SK-N-MC (cell line): ENCODE results near the gene HDAC7.

Experiments used
- DNase-seq: peaks from one replicate; pipeline ENCODE4 v3.0.0-alpha.2; 2011; ENCODE audit warnings: low read depth, low spot score
- H3K27ac ChIP-seq: fragments of 200-600 bp; sonication (generic); 2 replicates; pipeline ENCODE4 v1.5.1; 2016; ENCODE audit warnings: mixed run types
- H3K36me3 ChIP-seq: fragments of 200-600 bp; sonication (generic); 2 replicates; pipeline ENCODE4 v1.6.1; 2017; ENCODE audit warnings: antibody characterized with exemption, low read length, mixed read lengths; ENCODE audit not compliant: insufficient read depth
- H3K4me3 ChIP-seq: fragments of 200-600 bp; sonication (generic); 2 replicates; pipeline ENCODE4 v1.5.1; 2016
- H3K9ac ChIP-seq: fragments of 200-600 bp; sonication (generic); 2 replicates; pipeline ENCODE4 v1.8.0; 2017; ENCODE audit warnings: mixed run types, mixed read lengths; ENCODE audit not compliant: insufficient read length
- H3K9me3 ChIP-seq: fragments of 200-600 bp; sonication (generic); 2 replicates; pipeline ENCODE4 v1.6.1; 2017; ENCODE audit warnings: low read depth, mild to moderate bottlenecking, antibody characterized with exemption, low read length, moderate library complexity, mixed read lengths
- EZH2 ChIP-seq: fragments of 200-600 bp; sonication (generic); IDR thresholded peaks from one replicate; pipeline ENCODE4 v1.6.1; 2017; ENCODE audit warnings: antibody characterized with exemption
- FOXP2 ChIP-seq: optimal IDR thresholded peaks from 2 replicates; pipeline ENCODE3; 2011; ENCODE audit warnings: mild to moderate bottlenecking, moderate library complexity; ENCODE audit not compliant: insufficient read depth; ENCODE audit errors: extremely low read length, control extremely low read depth
- POLR2AphosphoS5 ChIP-seq: IDR thresholded peaks from 2 replicates; pipeline ENCODE4 v1.6.1; 2012; ENCODE audit warnings: mild to moderate bottlenecking, low read depth, low read length, borderline replicate concordance

HDAC7 gene

DNA sequence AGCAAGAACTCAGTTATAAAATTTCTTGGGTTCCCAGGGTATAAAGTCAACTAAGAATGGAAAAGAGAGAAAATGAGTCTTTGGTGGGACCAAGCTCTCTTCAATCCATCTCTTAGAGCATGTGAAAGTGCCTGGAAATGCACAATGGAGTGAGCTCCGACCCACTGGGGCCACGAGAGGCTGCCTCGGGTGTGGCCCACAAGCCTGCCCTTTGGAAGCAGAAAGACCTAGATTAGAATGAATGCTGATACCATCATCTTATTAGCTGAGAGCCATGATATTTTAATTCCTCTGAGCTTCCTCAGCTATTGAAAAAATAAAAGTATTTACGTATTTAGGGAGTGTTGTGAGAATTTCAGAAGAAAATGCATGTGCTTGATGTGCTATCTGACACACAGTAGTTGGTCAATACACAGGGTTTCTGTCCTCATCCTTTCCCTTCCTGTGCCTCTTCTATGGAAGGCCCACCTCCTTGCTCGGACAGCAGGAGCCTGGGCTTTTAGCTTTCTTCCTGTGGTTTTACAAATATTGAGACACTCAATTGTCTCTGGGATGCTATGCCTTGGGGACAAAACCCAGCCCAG is 42.6 kb upstream of the HDAC7 start:
- DNase-seq, result no peak
- H3K4me3 ChIP-seq, result no peak overlapping the region
- no peaks in the 10 kb centered on the region for H3K9me3 ChIP-seq
- no peak overlapping the region for H3K9ac ChIP-seq
- TF ChIP-seq FOXP2 (no peak), POLR2AphosphoS5 (no peak), EZH2 (no peak)
- H3K27ac ChIP-seq, result no peak overlapping the region
- no peaks in the 10 kb centered on the region for H3K36me3 ChIP-seq

DNA sequence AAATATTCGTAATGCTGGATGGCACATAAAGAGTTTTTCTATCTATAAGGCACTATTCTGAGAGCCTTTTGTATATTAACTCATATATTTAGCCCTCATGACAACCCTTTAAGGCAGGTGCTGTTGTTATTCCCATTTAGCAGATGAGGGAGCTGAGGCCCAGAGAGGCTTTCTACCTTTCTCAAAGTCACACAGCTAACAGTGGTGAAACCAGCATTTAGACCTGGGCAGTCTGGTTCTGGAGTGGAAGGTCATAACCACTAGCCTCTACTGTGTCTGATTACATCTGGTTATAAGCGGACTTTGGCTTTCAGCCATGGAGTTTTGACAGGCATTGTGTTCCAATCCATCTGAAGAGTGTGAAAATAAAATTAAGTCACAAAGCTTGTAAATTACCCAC is 41.2 kb upstream of the HDAC7 start:
- DNase-seq, result no peak
- Histone ChIP-seq H3K4me3 (no peak overlapping the region), H3K36me3 (no peaks in the 10 kb centered on the region), H3K9ac (no peak overlapping the region), H3K27ac (no peak overlapping the region), H3K9me3 (no peaks in the 10 kb centered on the region)
- TF ChIP-seq FOXP2, result no peak
- TF ChIP-seq POLR2AphosphoS5, result no peak
- no peak for TF ChIP-seq EZH2

DNA sequence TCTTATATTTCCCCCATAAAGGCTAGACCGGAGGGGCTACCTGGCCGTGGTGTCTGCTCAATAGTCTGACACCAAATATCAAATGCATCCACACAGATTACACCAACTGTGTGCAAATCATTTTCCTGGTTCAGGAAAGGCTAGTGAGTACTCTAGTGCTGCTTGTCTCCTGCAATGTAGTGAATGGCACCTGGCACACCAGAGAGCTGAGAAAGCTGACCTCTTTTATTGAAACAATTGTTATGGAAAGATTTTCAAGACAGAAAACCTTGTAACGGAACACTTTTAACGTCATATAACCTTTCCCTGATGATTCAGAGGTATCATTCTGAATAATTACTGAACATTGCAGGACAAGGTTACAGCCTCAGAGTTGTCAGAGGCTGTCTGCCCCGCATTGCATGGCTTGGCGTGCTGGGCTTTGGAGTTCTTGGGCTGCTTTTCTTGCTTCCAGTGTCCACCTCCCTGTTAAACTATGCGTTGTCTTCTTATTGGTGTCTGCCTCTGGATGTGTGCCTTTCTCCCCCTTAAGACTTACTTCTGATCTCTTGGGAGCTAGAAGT is 40.7 kb upstream of the HDAC7 start:
- TF ChIP-seq POLR2AphosphoS5, result no peak
- Histone ChIP-seq H3K9ac (no peak overlapping the region), H3K4me3 (no peak overlapping the region), H3K9me3 (no peaks in the 10 kb centered on the region), H3K36me3 (no peaks in the 10 kb centered on the region), H3K27ac (no peak overlapping the region)
- DNase-seq, result no peak

- Histone ChIP-seq H3K9ac (no peak overlapping the region), H3K36me3 (no peaks in the 10 kb centered on the region), H3K9me3 (no peaks in the 10 kb centered on the region), H3K27ac (no peak overlapping the region), H3K4me3 (no peak overlapping the region)
- no peak for DNase-seq
- TF ChIP-seq POLR2AphosphoS5 (no peak), EZH2 (no peak), FOXP2 (no peak)
These were observed 39.0 kb upstream of the HDAC7 start for GRCh38 chr12:47858511-47859266.

- no peaks in the 10 kb centered on the region for H3K9me3 ChIP-seq
- no peak for TF ChIP-seq POLR2AphosphoS5
- no peak overlapping the region for H3K27ac ChIP-seq
- no peaks in the 10 kb centered on the region for H3K36me3 ChIP-seq
- H3K4me3 ChIP-seq, result no peak overlapping the region
- no peak for DNase-seq
- H3K9ac ChIP-seq, result no peak overlapping the region
These were observed 37.2 kb upstream of the HDAC7 start for GRCh38 chr12:47856721-47857575.

DNA sequence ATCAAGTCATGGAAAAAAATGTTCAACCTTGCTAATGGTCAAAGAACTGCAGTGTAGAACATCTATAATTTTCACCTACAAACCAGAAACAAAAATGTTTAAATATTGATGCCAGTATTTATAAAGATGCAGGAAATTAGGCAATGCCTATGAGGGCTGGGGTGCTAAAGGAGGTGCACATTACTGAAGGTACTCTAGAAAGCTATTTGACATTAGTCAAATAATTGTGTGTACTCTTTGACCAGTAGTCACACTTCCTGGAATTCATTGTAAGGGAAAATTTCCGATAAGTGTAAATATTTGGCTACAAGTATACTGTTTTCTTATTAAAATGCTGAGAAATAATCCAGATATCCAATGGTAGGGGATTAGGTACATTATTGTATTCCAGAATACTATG is 36.4 kb upstream of the HDAC7 start:
- H3K9me3 ChIP-seq, result no peaks in the 10 kb centered on the region
- H3K4me3 ChIP-seq, result no peak overlapping the region
- H3K36me3 ChIP-seq, result no peaks in the 10 kb centered on the region
- no peak overlapping the region for H3K9ac ChIP-seq
- H3K27ac ChIP-seq, result no peak overlapping the region
- TF ChIP-seq FOXP2, result no peak
- DNase-seq, result no peak

GRCh38 chr12:47855502-47855901 is 35.8 kb upstream of the HDAC7 start:
- TF ChIP-seq POLR2AphosphoS5 (no peak), EZH2 (no peak), FOXP2 (no peak)
- Histone ChIP-seq H3K27ac (no peak overlapping the region), H3K4me3 (no peak overlapping the region), H3K9me3 (no peaks in the 10 kb centered on the region), H3K9ac (no peak overlapping the region), H3K36me3 (no peaks in the 10 kb centered on the region)
- DNase-seq, result no peak

- H3K4me3 ChIP-seq, result no peak overlapping the region
- no peak for DNase-seq
- no peak for TF ChIP-seq POLR2AphosphoS5
- H3K27ac ChIP-seq, result no peak overlapping the region
- no peaks in the 10 kb centered on the region for H3K9me3 ChIP-seq
- H3K36me3 ChIP-seq, result no peaks in the 10 kb centered on the region
- H3K9ac ChIP-seq, result no peak overlapping the region
These were observed 34.8 kb upstream of the HDAC7 start for GRCh38 chr12:47854531-47854930.
